HG03280 (cell line): ENCODE results near the gene FAM240A.

Experiments
- ATAC-seq: cut with Tn5 transposase; IDR thresholded peaks from one replicate; pipeline ENCODE4 v1.9.1; 2021; ENCODE audit warnings: mild to moderate bottlenecking, moderate library complexity; ENCODE audit not compliant: unreplicated experiment

FAM240A gene

DNA sequence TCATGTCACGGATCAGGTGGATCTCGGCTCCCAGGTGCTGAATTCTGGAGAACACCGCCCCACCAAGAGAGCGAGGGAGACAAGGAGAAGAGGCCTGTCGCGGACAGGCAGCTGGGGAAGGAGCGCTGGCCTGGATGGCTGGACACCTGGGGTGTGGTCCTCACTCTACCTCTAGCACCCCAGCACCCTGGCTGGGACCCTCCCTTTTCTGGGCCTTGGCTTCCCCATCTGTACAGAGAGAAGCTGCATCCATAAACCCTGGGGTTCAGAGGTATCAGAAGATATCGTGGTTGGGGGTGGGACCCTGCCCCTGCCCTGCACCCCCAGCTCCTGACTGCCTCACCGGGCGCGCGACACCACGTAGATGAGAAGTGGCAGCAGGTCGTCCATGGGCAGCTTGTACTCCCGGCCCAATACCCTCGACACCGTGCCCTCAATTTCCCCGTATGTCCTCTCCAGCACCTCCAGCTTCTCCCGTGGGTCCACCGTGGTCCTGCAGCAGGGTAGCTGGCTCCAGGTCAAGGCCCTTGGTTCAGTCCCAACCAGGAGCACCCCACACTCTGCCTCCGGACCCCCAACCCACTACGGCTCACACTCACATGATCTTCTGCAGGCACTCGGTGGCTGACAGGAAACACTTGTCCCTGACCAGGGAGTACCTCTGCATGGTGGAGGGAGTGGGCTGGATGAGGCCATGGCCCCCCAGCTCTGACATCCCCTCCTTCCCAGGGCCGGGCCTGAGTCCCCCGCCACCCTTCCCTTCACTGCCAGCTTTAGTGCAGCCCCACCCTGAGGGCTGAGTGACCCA is 59.4 kb downstream of the FAM240A start:
- ATAC-seq, result no peak

- ATAC-seq, result no peak
Observed at GRCh38 chr3:46672349-46672695, 60.0 kb downstream of the FAM240A start.

DNA sequence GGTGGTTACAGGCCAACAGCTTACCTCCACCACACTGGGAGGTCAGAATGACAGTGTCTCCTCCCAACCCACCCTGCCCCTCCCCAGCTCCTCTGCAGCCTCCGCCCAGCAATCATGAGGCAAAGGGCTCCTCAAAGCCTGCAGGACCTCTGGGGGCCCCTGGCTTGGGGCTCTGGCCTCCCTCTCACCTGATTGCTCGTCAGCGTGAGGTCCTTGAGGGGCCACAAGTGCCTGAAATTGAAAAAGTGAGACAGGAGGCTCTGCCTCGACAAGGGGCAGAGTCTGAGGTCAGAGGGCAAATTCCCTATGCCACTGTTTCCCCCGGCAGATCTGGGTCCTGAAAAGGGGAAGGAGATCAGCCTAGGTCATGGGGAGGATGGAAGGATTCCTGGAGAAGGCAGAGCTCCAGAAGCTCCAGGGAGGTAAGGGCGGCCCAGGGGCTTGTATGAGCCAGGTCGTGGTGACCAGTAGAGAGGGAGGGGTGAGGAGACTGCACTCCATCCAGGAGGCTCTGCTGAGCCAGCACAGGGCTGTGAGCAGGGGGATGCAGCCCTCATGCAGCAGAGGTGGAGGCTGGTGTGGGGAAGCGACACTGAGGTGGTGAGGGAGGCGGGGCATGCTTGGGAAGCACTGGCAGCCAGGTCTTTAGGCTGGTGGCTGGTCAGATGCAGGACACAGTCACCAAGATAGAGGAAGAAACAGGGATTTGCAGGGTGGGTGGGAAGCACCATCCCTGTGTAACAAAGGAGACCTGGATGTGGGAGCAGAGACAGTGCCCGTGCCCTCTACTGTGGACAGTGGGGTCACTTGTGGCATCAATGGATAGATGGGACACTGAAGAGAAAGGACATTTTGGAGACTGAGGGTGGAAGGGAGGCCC is 61.1 kb downstream of the FAM240A start:
- ATAC-seq, result no peak

- ATAC-seq, result no peak
Observed at GRCh38 chr3:46674031-46674845, 61.9 kb downstream of the FAM240A start.

GRCh38 chr3:46675426-46675825 is 63.1 kb downstream of the FAM240A start:
- no peak for ATAC-seq
